H9 (cell line): Measurements from ENCODE around the gene TXNDC11. TPM values are rescaled to one million over a fixed set of nuclear protein-coding genes. Genes with fewer than 3 reads are reported as not detected.

Experiments
- DNase-seq: peaks from one replicate; pipeline ENCODE4 v3.0.0-alpha.2; 2017
- H2AFZ ChIP-seq: one replicate; pipeline ENCODE4 v1.6.1; 2013; ENCODE audit warnings: mild to moderate bottlenecking, low read length, control low read depth, moderate library complexity
- H2AK5ac ChIP-seq: 2 replicates; pipeline ENCODE4 v1.6.1; 2013; ENCODE audit warnings: low read length, control low read depth, mixed read lengths; ENCODE audit not compliant: insufficient read length
- H2BK120ac ChIP-seq: one replicate; pipeline ENCODE4 v1.6.1; 2013; ENCODE audit warnings: low read depth, mild to moderate bottlenecking, low read length, control low read depth, inconsistent platforms; ENCODE audit not compliant: poor library complexity, severe bottlenecking
- H2BK12ac ChIP-seq: 2 replicates; pipeline ENCODE4 v1.6.1; 2013; ENCODE audit warnings: low read length, control low read depth, mixed read lengths, low read depth; ENCODE audit not compliant: insufficient read length
- H2BK15ac ChIP-seq: 2 replicates; pipeline ENCODE4 v1.6.1; 2013; ENCODE audit warnings: low read depth, low read length, control low read depth
- H2BK20ac ChIP-seq: one replicate; pipeline ENCODE4 v1.6.1; 2013; ENCODE audit warnings: low read depth, mild to moderate bottlenecking, low read length, control low read depth, inconsistent platforms; ENCODE audit not compliant: poor library complexity, severe bottlenecking
- H2BK5ac ChIP-seq: 2 replicates; pipeline ENCODE4 v1.6.1; 2013; ENCODE audit warnings: low read length, control low read depth, mixed read lengths; ENCODE audit not compliant: insufficient read length
- H3K14ac ChIP-seq: 2 replicates; pipeline ENCODE4 v1.6.1; 2013; ENCODE audit warnings: low read length, control low read depth; ENCODE audit not compliant: insufficient read depth
- H3K18ac ChIP-seq: 2 replicates; pipeline ENCODE4 v1.6.1; 2013; ENCODE audit warnings: low read depth, mild to moderate bottlenecking, mixed read lengths, low read length, control low read depth; ENCODE audit not compliant: insufficient read length
- H3K23ac ChIP-seq: 2 replicates; pipeline ENCODE4 v1.6.1; 2013; ENCODE audit warnings: low read length, control low read depth, mixed read lengths, low read depth; ENCODE audit not compliant: insufficient read length
- H3K23me2 ChIP-seq: 2 replicates; pipeline ENCODE4 v1.6.1; 2013; ENCODE audit warnings: low read depth, mild to moderate bottlenecking, mixed read lengths, low read length, control low read depth; ENCODE audit not compliant: insufficient read length, poor library complexity, severe bottlenecking
- H3K27ac ChIP-seq: 2 replicates; pipeline ENCODE4 v1.5.1; 2013; ENCODE audit warnings: low read length, control low read depth, mixed read lengths, low read depth; ENCODE audit not compliant: insufficient read length
- H3K27me3 ChIP-seq: 2 replicates; pipeline ENCODE4 v1.6.1; 2013; ENCODE audit warnings: low read length, control low read depth, inconsistent platforms; ENCODE audit not compliant: insufficient read depth
- H3K4ac ChIP-seq: 2 replicates; pipeline ENCODE4 v1.6.1; 2013; ENCODE audit warnings: low read depth, mild to moderate bottlenecking, control low read depth, inconsistent platforms, low read length, moderate library complexity
- H3K4me1 ChIP-seq: 2 replicates; pipeline ENCODE4 v1.6.1; 2013; ENCODE audit warnings: low read length, control low read depth, inconsistent platforms; ENCODE audit not compliant: insufficient read depth
- H3K4me2 ChIP-seq: 2 replicates; pipeline ENCODE4 v1.6.1; 2013; ENCODE audit warnings: low read length, control low read depth, mixed read lengths; ENCODE audit not compliant: insufficient read length, insufficient read depth
- H3K56ac ChIP-seq: 2 replicates; pipeline ENCODE4 v1.6.1; 2013; ENCODE audit warnings: low read depth, mild to moderate bottlenecking, mixed read lengths, low read length, control low read depth; ENCODE audit not compliant: insufficient read length
- H3K79me1 ChIP-seq: 2 replicates; pipeline ENCODE4 v1.6.1; 2013; ENCODE audit warnings: low read depth, mild to moderate bottlenecking, moderate library complexity, low read length, control low read depth, inconsistent platforms; ENCODE audit not compliant: insufficient read depth, poor library complexity, severe bottlenecking
- H3K79me2 ChIP-seq: 2 replicates; pipeline ENCODE4 v1.6.1; 2013; ENCODE audit warnings: low read length, control low read depth, inconsistent platforms; ENCODE audit not compliant: insufficient read depth
- H3K9ac ChIP-seq: 2 replicates; pipeline ENCODE4 v1.6.1; 2013; ENCODE audit warnings: low read length, control low read depth, mixed read lengths; ENCODE audit not compliant: insufficient read length; ENCODE audit errors: extremely low read depth
- H3K9me3 ChIP-seq: one replicate; pipeline ENCODE4 v1.6.1; 2013; ENCODE audit warnings: low read depth, low read length, inconsistent platforms; ENCODE audit not compliant: control insufficient read depth
- H3T11ph ChIP-seq: one replicate; pipeline ENCODE4 v1.6.1; 2013; ENCODE audit warnings: mild to moderate bottlenecking, low read length, control low read depth, inconsistent platforms
- H4K20me1 ChIP-seq: one replicate; pipeline ENCODE4 v1.6.1; 2013; ENCODE audit not compliant: control insufficient read depth, insufficient read length, insufficient read depth
- H4K5ac ChIP-seq: 2 replicates; pipeline ENCODE4 v1.6.1; 2013; ENCODE audit warnings: low read depth, mild to moderate bottlenecking, mixed read lengths, low read length, control low read depth; ENCODE audit not compliant: insufficient read length
- H4K8ac ChIP-seq: replicated peaks from 2 replicates; pipeline ENCODE4 v1.6.1; 2013; ENCODE audit warnings: low read length, control low read depth, mixed read lengths, low read depth; ENCODE audit not compliant: insufficient read length
- H4K91ac ChIP-seq: 2 replicates; pipeline ENCODE4 v1.6.1; 2013; ENCODE audit warnings: low read depth, mild to moderate bottlenecking, moderate library complexity, mixed read lengths, low read length, control low read depth; ENCODE audit not compliant: insufficient read length
- H3K27ac Mint-ChIP-seq, 3 experiments: 2 replicates in 2 of 3; 3 replicates in 1 of 3; pipeline ENCODE4 v1.8.0; 2020 to 2021; ENCODE audit warnings: mixed read lengths in 3 of 3, mild to moderate bottlenecking in 1 of 3, moderate library complexity in 1 of 3
- H3K27me3 Mint-ChIP-seq: 2 replicates; pipeline ENCODE4 v1.8.0; 2021; ENCODE audit warnings: low read depth, mild to moderate bottlenecking, moderate library complexity, mixed read lengths
- H3K36me3 Mint-ChIP-seq, 3 experiments: 2 replicates in 2 of 3; 3 replicates in 1 of 3; pipeline ENCODE4 v1.8.0; 2020 to 2021; ENCODE audit warnings: low read depth in 3 of 3, mixed read lengths in 3 of 3; ENCODE audit not compliant: insufficient read depth in 1 of 3
- H3K4me1 Mint-ChIP-seq, 2 experiments: 2 replicates each; pipeline ENCODE4 v1.8.0; 2020; ENCODE audit warnings: mixed read lengths in 2 of 2
- H3K4me3 Mint-ChIP-seq, 2 experiments: 2 replicates in 1 of 2; 3 replicates in 1 of 2; pipeline ENCODE4 v1.8.0; 2020 to 2021; ENCODE audit warnings: mild to moderate bottlenecking in 2 of 2, mixed read lengths in 2 of 2, moderate library complexity in 1 of 2
- H3K9me3 Mint-ChIP-seq, 2 experiments: 2 replicates in 1 of 2; 3 replicates in 1 of 2; pipeline ENCODE4 v1.8.0; 2020; ENCODE audit warnings: mild to moderate bottlenecking in 2 of 2, mixed read lengths in 2 of 2, moderate library complexity in 1 of 2
- CTCF ChIP-seq: fragments of 200-600 bp; sonication (generic); conservative IDR thresholded peaks from 3 replicates; pipeline ENCODE4 v1.8.0; 2021; ENCODE audit warnings: antibody characterized with exemption, mild to moderate bottlenecking
- WGBS: extraction: QIAGEN DNeasy Blood & Tissue Kit; methylation state at CpG from one replicate; pipeline ENCODE4 v1.1.7; 2013; ENCODE audit warnings: missing lambda C conversion rate, low lambda C conversion rate, mixed read lengths; ENCODE audit not compliant: insufficient read length; ENCODE audit errors: extremely low coverage; 5-methylcytosine and 5-hydroxymethylcytosine counted together
- total RNA-seq: library from RNA; stranded (reverse); gene quantifications from 2 replicates; pipeline ENCODE4 v1.2.1, GENCODE V29; 2021

TXNDC11 gene
- total RNA-seq, 1 experiment from 2014 or later: 12.2 TPM

DNA sequence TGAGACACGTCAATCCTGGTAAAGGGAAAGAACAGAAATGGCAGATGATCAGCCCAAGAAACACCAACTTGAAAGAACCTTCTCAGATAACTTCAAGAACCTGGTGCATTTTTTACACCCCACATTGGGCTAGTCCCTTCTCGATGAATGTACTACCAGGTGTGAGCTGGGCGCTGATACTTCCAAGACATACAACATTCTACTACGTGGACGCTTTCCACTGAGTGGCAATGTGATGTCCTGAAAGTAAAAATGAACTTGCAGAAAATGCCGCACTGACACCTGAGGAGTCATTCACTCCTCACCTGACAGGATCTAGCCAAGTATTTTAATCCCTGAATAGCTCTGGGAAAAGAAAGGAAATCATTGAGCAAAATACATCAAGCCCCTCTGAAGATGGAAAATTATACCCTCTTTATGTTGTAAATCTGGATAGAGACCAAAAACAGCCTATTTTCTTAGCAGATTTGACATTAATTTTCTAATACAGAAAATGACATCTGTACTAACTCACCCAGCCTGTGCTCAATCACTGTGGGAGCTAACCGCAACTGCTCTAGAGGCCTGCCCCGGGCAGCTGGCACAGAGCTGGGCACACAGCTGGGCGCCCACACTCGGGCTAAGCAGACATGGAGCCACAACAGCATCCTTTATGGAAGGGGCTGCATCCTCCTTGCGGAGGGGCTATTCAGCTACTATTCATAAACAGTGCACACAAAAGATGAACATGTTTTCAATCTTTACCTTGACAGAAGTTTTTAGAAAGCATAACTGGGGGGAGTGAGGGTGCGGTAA, 58.2 kb downstream of the TXNDC11 start:
- peak overlapping the region in 1 of 3 experiments; percentile 50; a peak in 2 of 7 replicates for H3K27ac Mint-ChIP-seq
- TF ChIP-seq CTCF: no peak
- no CpG with 5 or more reads among the region's 12 CpGs for WGBS

More for the DNA sequence above, 58.2 kb downstream of the TXNDC11 start:
- no peak overlapping the region for H2BK12ac ChIP-seq
- no peaks in the 10 kb centered on the region for H4K20me1 ChIP-seq
- no peak overlapping the region for H4K91ac ChIP-seq
- no peak for DNase-seq
- no peak overlapping the region for H3T11ph ChIP-seq
- no peaks in the 10 kb centered on the region for H3K27me3 ChIP-seq
- H2BK5ac ChIP-seq: no peak overlapping the region
- no peaks in the 10 kb centered on the region for H3K4me1 ChIP-seq
- no peak overlapping the region for H4K8ac ChIP-seq
- H3K79me1 ChIP-seq: no peaks in the 10 kb centered on the region
- H3K23ac ChIP-seq: no peak overlapping the region
- no peak overlapping the region for H3K27ac ChIP-seq
- no peak overlapping the region for H3K9ac ChIP-seq
- H3K4me3 Mint-ChIP-seq: no peak overlapping the region
- H3K4me1 Mint-ChIP-seq: peaks cover 0 to 6% of the 10 kb centered on the region in 2 experiments; a peak in 2 of 4 replicates
- H2BK120ac ChIP-seq: no peak overlapping the region
- no peak overlapping the region for H3K14ac ChIP-seq
- H2AFZ ChIP-seq: no peak overlapping the region
- no peak overlapping the region for H4K5ac ChIP-seq
- no peak overlapping the region for H3K56ac ChIP-seq
- H2BK15ac ChIP-seq: no peak overlapping the region
- H3K36me3 Mint-ChIP-seq: peaks cover 2 to 50% (median 34%) of the 10 kb centered on the region in 3 experiments; a peak in 5 of 7 replicates
- H3K18ac ChIP-seq: no peak overlapping the region
- no peaks in the 10 kb centered on the region for H3K9me3 Mint-ChIP-seq
- H3K79me2 ChIP-seq: no peaks in the 10 kb centered on the region
- no peak overlapping the region for H2BK20ac ChIP-seq
- H3K27me3 Mint-ChIP-seq: no peaks in the 10 kb centered on the region
- H3K9me3 ChIP-seq: no peaks in the 10 kb centered on the region
- H3K4ac ChIP-seq: no peak overlapping the region
- no peak overlapping the region for H3K4me2 ChIP-seq
- no peak overlapping the region for H2AK5ac ChIP-seq
- no peaks in the 10 kb centered on the region for H3K23me2 ChIP-seq
